Stimulated activated effector memory CD8-positive, alpha-beta T cell treated with anti-CD3 and anti-CD28 coated beads, Interleukin-12 subunit alpha, Interleukin-12 subunit beta, amount 100 ng/mL, for 72 hours (primary cell): Measurements from ENCODE around the gene SYT17.

Experiments used
- ATAC-seq: fragments of 150-1000 bp; cut with Tn5 transposase; 2 replicates; pipeline ENCODE4 v1.10.0; 2021
- DNase-seq, 2 donors: peaks; one replicate each; pipeline ENCODE4 v3.0.0; 2021 to 2022; ENCODE audit warnings: low spot score in 2 of 2
- H3K27ac Mint-ChIP-seq: one replicate; pipeline ENCODE4 v1.8.0; 2022; ENCODE audit warnings: mild to moderate bottlenecking, mixed read lengths
- H3K36me3 Mint-ChIP-seq: one replicate; pipeline ENCODE4 v1.8.0; 2022; ENCODE audit warnings: mild to moderate bottlenecking, mixed read lengths
- H3K4me1 Mint-ChIP-seq: one replicate; pipeline ENCODE4 v1.8.0; 2022; ENCODE audit warnings: mixed read lengths
- H3K4me3 Mint-ChIP-seq: one replicate; pipeline ENCODE4 v1.8.0; 2022; ENCODE audit warnings: mild to moderate bottlenecking, mixed read lengths
- H3K9me3 Mint-ChIP-seq: one replicate; pipeline ENCODE4 v1.8.0; 2022; ENCODE audit warnings: mixed read lengths

Gene SYT17

DNA sequence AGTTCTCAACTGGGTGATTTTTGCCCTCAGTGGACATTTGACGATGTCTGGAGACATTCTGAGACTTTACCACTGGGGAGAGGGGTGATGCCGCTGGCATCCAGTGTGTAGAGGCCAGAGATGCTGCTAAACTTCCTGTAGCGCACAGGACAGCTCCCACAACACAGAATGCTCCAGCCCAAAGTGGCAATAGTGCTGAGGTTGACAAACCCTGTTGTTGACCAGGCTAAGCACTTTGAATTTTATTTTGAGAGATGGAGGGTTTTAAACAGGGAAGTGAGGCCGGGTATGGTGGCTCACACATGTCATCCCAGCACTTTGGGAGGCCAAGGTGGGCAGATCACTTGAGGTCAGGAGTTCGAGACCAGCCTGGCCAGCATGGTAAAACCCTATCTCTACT lies 44.0 kb downstream of the SYT17 start:
- H3K27ac Mint-ChIP-seq = no peak overlapping the region
- ATAC-seq = no peak

DNA sequence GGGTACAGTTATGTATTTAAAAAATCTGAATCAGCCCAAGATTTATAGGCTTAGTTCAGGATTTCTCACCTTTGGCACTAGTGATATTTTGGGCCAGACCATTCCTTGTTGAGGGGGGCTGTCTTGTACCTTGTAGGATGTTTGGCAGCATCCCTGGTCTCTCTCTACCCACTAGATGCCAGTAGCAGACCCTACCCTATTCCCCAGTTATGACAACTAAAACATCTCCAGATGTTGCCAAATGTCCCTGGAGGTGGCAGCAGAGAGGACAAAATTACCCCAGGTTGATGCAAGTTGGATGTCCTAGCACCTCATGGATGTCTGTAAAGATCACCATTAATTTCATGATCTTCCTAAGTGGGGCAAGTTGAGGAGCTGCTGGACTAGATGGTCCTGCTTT lies 45.8 kb downstream of the SYT17 start:
- Mint-ChIP-seq H3K4me1 (no peaks in the 10 kb centered on the region), H3K27ac (no peak overlapping the region), H3K9me3 (peaks cover 4% of the 10 kb centered on the region), H3K4me3 (no peak overlapping the region), H3K36me3 (no peaks in the 10 kb centered on the region)
- DNase-seq (no peak), ATAC-seq (no peak)

More for the DNA sequence above, 44.0 kb downstream of the SYT17 start:
- no peaks in the 10 kb centered on the region for H3K4me1 Mint-ChIP-seq
- no peaks in the 10 kb centered on the region for H3K36me3 Mint-ChIP-seq
- H3K4me3 Mint-ChIP-seq = no peak overlapping the region
- DNase-seq = no peak
- H3K9me3 Mint-ChIP-seq = peaks cover 4% of the 10 kb centered on the region

DNA sequence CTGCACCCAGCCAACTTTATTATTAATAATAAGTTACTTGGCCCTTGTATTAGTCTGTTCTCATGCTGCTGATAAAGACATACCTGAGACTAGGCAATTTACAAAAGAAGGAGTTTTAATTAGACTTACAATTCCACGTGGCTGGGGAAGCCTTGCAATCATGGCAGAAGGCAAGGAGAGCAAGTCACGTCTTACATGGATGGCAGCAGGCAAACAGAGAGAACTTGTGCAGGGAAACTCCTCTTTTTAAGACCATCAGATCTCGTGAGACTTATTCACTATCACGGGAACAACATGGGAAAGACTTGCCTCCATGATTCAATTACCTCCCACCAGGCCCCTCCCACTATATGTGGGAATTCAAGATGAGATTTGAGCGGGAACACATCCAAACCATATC lies 47.7 kb downstream of the SYT17 start:
- no peak overlapping the region for H3K4me3 Mint-ChIP-seq
- ATAC-seq (no peak), DNase-seq (no peak)
- H3K36me3 Mint-ChIP-seq = no peaks in the 10 kb centered on the region
- H3K4me1 Mint-ChIP-seq = no peaks in the 10 kb centered on the region
- peaks cover 4% of the 10 kb centered on the region for H3K9me3 Mint-ChIP-seq
- H3K27ac Mint-ChIP-seq = no peak overlapping the region

DNA sequence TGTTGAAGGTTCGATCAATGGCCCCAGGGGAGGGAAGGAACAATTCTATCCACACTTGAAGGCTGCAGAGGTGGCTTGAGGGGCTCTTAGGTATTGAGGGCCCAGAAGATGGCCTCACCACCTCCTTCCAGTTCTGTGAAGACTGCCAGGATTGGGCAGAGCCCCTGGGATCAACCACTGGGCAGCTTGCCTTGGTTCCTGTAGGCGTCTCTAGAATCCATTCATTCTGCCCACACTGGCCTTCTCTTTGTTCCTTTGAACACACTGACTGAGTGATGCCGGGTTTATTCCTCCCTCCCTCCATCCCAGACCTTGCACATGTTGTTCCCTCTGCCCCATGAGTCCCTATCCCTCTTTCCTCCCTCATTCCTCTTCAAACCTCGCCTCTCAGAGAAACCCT lies 50.5 kb downstream of the SYT17 start:
- H3K4me3 Mint-ChIP-seq = no peak overlapping the region
- H3K27ac Mint-ChIP-seq = no peak overlapping the region
- ATAC-seq (no peak), DNase-seq (no peak)
- no peaks in the 10 kb centered on the region for H3K36me3 Mint-ChIP-seq
- H3K9me3 Mint-ChIP-seq = no peaks in the 10 kb centered on the region
- H3K4me1 Mint-ChIP-seq = no peaks in the 10 kb centered on the region

DNA sequence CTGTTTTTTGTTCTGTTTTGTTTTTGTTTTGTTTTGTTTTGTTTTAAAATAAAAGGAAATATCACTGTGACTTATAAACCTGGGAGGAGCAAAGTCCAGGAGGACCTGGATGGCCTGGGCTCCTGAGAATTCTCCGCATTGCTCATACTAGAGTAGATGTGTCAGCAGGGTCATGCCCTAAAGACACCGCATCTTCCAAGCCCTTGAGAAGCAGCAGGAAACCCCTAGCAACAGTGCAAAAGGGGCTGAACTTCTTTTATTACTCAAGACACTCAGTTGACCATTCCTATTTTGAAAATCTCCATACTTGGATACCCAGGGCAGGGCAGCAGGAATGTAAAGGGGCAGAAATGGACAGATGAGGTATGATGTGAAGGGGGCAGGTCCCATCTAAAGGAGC lies 51.8 kb downstream of the SYT17 start:
- no peak for ATAC-seq
- Mint-ChIP-seq H3K27ac (no peak overlapping the region), H3K36me3 (no peaks in the 10 kb centered on the region), H3K4me3 (no peak overlapping the region), H3K4me1 (no peaks in the 10 kb centered on the region), H3K9me3 (no peaks in the 10 kb centered on the region)
- no peak for DNase-seq

GRCh38 chr16:19223235-19224170 lies 55.5 kb downstream of the SYT17 start:
- no peak for ATAC-seq
- no peaks in the 10 kb centered on the region for H3K4me1 Mint-ChIP-seq
- H3K9me3 Mint-ChIP-seq = no peaks in the 10 kb centered on the region
- peak; percentile 24 to 64 for DNase-seq
- H3K36me3 Mint-ChIP-seq = no peaks in the 10 kb centered on the region
- no peak overlapping the region for H3K27ac Mint-ChIP-seq
- H3K4me3 Mint-ChIP-seq = no peak overlapping the region

GRCh38 chr16:19225651-19226050 lies 57.6 kb downstream of the SYT17 start:
- Mint-ChIP-seq H3K27ac (no peak overlapping the region), H3K4me3 (no peak overlapping the region), H3K4me1 (no peaks in the 10 kb centered on the region), H3K36me3 (no peaks in the 10 kb centered on the region), H3K9me3 (no peaks in the 10 kb centered on the region)
- ATAC-seq = no peak
- DNase-seq = no peak

DNA sequence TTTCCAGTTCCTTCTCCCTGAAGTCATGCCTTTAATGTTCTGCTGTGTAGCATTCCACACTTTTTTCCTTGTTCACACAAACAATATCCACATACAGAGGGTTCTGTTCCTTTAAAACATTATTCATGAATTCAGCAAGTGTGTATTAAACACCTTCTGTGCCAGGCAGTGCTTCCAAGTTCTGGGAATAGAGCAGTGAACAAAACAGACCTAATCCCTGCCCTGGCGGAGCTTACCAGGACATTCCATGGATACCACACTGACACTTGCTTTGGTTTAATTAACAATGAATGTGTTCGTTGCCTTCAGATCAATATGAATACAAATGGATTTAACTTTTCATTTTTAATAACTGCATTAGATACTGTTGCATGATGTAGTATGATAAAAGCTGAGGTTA lies 59.6 kb downstream of the SYT17 start:
- Mint-ChIP-seq H3K9me3 (no peaks in the 10 kb centered on the region), H3K36me3 (no peaks in the 10 kb centered on the region), H3K27ac (no peak overlapping the region), H3K4me1 (no peaks in the 10 kb centered on the region), H3K4me3 (no peak overlapping the region)
- no peak for ATAC-seq
- DNase-seq = no peak

- H3K4me3 Mint-ChIP-seq = no peak overlapping the region
These were observed 60.0 kb downstream of the SYT17 start for GRCh38 chr16:19228052-19228451.

GRCh38 chr16:19228575-19228974 lies 60.5 kb downstream of the SYT17 start:
- H3K9me3 Mint-ChIP-seq = no peaks in the 10 kb centered on the region
- H3K27ac Mint-ChIP-seq = no peak overlapping the region
- H3K4me3 Mint-ChIP-seq = no peak overlapping the region
- no peaks in the 10 kb centered on the region for H3K36me3 Mint-ChIP-seq
- no peak for DNase-seq
- H3K4me1 Mint-ChIP-seq = no peaks in the 10 kb centered on the region
- no peak for ATAC-seq

More at GRCh38 chr16:19228052-19228451, 60.0 kb downstream of the SYT17 start:
- no peaks in the 10 kb centered on the region for H3K36me3 Mint-ChIP-seq
- ATAC-seq = no peak
- H3K27ac Mint-ChIP-seq = no peak overlapping the region
- H3K4me1 Mint-ChIP-seq = no peaks in the 10 kb centered on the region
- H3K9me3 Mint-ChIP-seq = no peaks in the 10 kb centered on the region
- DNase-seq = no peak

DNA sequence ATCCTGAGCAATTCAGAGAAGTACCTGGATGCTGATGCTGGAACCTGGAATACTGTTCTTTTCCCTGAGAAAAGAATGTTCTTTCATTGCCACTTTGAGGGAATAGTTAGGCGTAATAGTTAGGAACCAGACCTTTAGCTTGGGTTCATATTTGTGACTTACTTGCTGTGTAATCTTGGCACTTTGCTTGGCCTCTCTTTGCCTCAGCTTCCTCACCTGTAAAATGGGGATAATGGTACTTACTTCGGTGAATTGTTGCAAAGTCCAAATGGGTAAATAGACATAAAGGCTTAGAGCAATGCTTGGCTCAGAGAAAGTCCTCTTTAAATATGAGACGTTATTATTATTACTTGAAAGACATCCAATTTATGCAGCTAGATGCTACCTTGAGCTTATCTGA lies 62.5 kb downstream of the SYT17 start:
- H3K9me3 Mint-ChIP-seq = peaks cover 5% of the 10 kb centered on the region
- ATAC-seq (no peak), DNase-seq (no peak)
- H3K4me1 Mint-ChIP-seq = no peaks in the 10 kb centered on the region
- no peak overlapping the region for H3K4me3 Mint-ChIP-seq
- no peak overlapping the region for H3K27ac Mint-ChIP-seq
- H3K36me3 Mint-ChIP-seq = no peaks in the 10 kb centered on the region

DNA sequence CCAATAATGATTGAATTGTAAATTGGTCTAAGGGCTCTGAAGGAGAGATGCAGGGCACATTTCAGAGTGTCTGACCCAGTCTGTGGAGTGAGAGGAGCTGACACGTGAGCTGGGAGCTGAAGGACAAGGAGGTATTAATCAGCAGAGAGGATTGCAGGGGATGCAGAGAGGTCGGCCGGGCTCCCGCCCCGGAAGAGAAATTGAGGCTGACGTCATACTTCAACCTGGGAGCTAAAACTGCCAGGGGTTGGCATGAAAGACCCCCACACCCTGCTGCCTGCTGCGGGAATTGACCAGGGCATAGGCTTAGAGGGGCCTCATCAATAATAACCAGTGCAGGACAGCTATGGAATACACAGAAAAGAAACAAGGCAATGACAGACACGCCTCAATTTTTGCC lies 63.8 kb downstream of the SYT17 start:
- no peak overlapping the region for H3K27ac Mint-ChIP-seq
- H3K9me3 Mint-ChIP-seq = peaks cover 8% of the 10 kb centered on the region
- ATAC-seq (no peak), DNase-seq (no peak)
- no peak overlapping the region for H3K4me3 Mint-ChIP-seq
- no peaks in the 10 kb centered on the region for H3K4me1 Mint-ChIP-seq
- H3K36me3 Mint-ChIP-seq = no peaks in the 10 kb centered on the region

GRCh38 chr16:19232988-19233387 lies 64.9 kb downstream of the SYT17 start:
- Mint-ChIP-seq H3K4me1 (no peaks in the 10 kb centered on the region), H3K36me3 (no peaks in the 10 kb centered on the region), H3K9me3 (peaks cover 8% of the 10 kb centered on the region), H3K4me3 (no peak overlapping the region), H3K27ac (no peak overlapping the region)
- ATAC-seq (no peak), DNase-seq (no peak)

DNA sequence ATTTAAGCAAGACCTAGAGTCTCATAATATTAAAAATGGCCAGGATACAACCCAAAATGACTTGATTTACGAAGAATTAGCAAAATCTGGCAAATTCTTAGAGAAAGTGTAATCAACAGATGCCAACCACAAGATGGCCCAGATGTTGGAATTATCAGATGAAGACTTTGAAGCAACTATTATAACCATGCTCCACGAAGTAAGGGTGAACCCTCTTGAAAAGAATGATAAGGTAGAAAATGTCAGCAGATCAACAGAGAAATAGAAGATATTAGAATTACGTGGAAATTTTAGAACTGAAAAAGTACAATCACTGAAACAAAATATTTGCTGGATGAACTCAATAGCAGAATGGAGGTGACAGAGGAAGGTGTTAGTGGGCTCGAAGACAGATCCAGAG lies 67.4 kb downstream of the SYT17 start:
- H3K27ac Mint-ChIP-seq = no peak overlapping the region

GRCh38 chr16:19235886-19236285 lies 67.8 kb downstream of the SYT17 start:
- H3K4me1 Mint-ChIP-seq = no peaks in the 10 kb centered on the region
- no peak for DNase-seq
- no peak for ATAC-seq
- no peak overlapping the region for H3K4me3 Mint-ChIP-seq
- H3K9me3 Mint-ChIP-seq = peaks cover 8% of the 10 kb centered on the region
- H3K36me3 Mint-ChIP-seq = no peaks in the 10 kb centered on the region
- H3K27ac Mint-ChIP-seq = no peak overlapping the region

More for the DNA sequence above, 67.4 kb downstream of the SYT17 start:
- Mint-ChIP-seq H3K36me3 (no peaks in the 10 kb centered on the region), H3K4me1 (no peaks in the 10 kb centered on the region), H3K4me3 (no peak overlapping the region), H3K9me3 (peaks cover 8% of the 10 kb centered on the region)
- no peak for DNase-seq
- ATAC-seq = no peak

DNA sequence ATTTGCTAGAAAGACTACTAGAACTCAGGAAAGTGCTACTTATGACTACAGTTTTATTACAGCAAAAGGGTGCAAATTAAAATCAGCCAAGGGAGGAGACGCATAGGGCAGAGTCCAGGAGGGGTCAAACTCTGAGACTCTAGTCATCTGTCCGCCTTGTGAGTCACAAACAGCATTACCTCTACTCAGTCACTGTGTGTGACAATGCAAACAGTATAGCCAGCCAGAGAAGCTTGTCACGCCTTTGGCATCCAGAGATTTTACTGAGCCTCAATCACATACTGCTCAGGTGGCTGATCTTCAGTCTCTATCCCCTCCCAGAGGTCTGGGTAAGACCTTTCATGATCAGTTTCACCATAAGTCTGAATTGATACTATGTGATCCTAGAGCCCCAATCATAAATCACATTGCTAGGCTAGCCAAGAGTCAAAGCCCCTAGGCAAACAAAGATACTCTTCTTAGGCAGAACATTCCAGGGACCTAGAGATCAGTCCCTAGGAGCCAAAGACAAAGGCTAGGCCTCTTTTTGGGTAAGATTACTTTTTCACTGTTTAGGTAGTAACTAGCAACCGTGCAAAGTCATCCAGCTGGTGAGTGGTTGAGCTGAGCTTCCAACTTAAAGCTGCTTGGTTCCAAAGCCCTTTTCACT lies 68.6 kb downstream of the SYT17 start:
- no peak overlapping the region for H3K27ac Mint-ChIP-seq
- no peak overlapping the region for H3K4me3 Mint-ChIP-seq
- H3K4me1 Mint-ChIP-seq = no peaks in the 10 kb centered on the region
- peaks cover 8% of the 10 kb centered on the region for H3K9me3 Mint-ChIP-seq
- H3K36me3 Mint-ChIP-seq = no peaks in the 10 kb centered on the region
- DNase-seq = no peak
- ATAC-seq = no peak
